OCI-LY7 (cell line): ENCODE measurements around the gene SIAH1. TPM values are rescaled to one million over a fixed set of nuclear protein-coding genes. Genes with fewer than 3 reads are reported as not detected.

Source experiments
- BruUV-seq: library from RNA; stranded (reverse); fragments of 400-500 nt; replicated peaks from 2 replicates; lab custom pipeline; 2021; lab: Mats Ljungman, UMichigan
- CTCF ChIA-PET: fragments of 300-600 bp; sonication (Branson Sonifier 250); formaldehyde crosslinking; loops from one replicate; lab custom pipeline; 2022; ENCODE audit warnings: antibody characterized with exemption; ENCODE audit not compliant: unreplicated experiment; lab: Charles Lee
- POLR2A ChIA-PET: fragments of 300-600 bp; sonication (Branson Sonifier 250); formaldehyde crosslinking; loops from one replicate; lab custom pipeline; 2022; ENCODE audit warnings: antibody characterized with exemption; lab: Charles Lee
- DNase-seq: peaks from one replicate; pipeline ENCODE4 v3.0.0-alpha.2; 2015; ENCODE audit warnings: low spot score
- H2AFZ ChIP-seq: fragments of 200-600 bp; sonication (generic), shearing (Covaris generic); 2 replicates; pipeline ENCODE4 v1.6.1; 2014; ENCODE audit warnings: mild to moderate bottlenecking, antibody characterized with exemption, low read length, moderate library complexity
- H3K27ac ChIP-seq: fragments of 200-600 bp; sonication (generic); 2 replicates; pipeline ENCODE4 v1.5.1; 2014; ENCODE audit warnings: mixed run types, low read depth, mild to moderate bottlenecking, moderate library complexity, low read length, inconsistent platforms; ENCODE audit not compliant: poor library complexity, severe bottlenecking
- H3K36me3 ChIP-seq: fragments of 200-600 bp; sonication (generic); 2 replicates; pipeline ENCODE4 v1.6.1; 2014; ENCODE audit warnings: mild to moderate bottlenecking, antibody characterized with exemption, low read length, moderate library complexity, mixed read lengths; ENCODE audit not compliant: insufficient read depth
- H3K4me1 ChIP-seq: fragments of 200-600 bp; sonication (generic); 2 replicates; pipeline ENCODE4 v1.5.1; 2014; ENCODE audit warnings: mild to moderate bottlenecking, low read length; ENCODE audit not compliant: insufficient read depth, poor library complexity, severe bottlenecking
- H3K4me2 ChIP-seq: fragments of 200-600 bp; sonication (generic); 2 replicates; pipeline ENCODE4 v1.6.1; 2014; ENCODE audit warnings: mild to moderate bottlenecking, low read length
- H3K4me3 ChIP-seq: fragments of 200-600 bp; sonication (generic); 2 replicates; pipeline ENCODE4 v1.5.1; 2014; ENCODE audit warnings: mild to moderate bottlenecking, low read depth, low read length; ENCODE audit not compliant: poor library complexity, severe bottlenecking
- H3K79me2 ChIP-seq: fragments of 200-600 bp; sonication (generic); 2 replicates; pipeline ENCODE4 v1.6.1; 2016; ENCODE audit warnings: low read depth, mild to moderate bottlenecking, low read length, moderate library complexity, mixed read lengths; ENCODE audit not compliant: insufficient read depth
- H3K9me2 ChIP-seq: fragments of 200-600 bp; sonication (generic); 2 replicates; pipeline ENCODE4 v1.6.1; 2016; ENCODE audit warnings: mild to moderate bottlenecking, low read length, mixed read lengths; ENCODE audit not compliant: insufficient read depth
- H3K9me3 ChIP-seq: fragments of 200-600 bp; sonication (generic); 2 replicates; pipeline ENCODE4 v1.6.1; 2014; ENCODE audit warnings: mild to moderate bottlenecking, mixed run types, low read length, mixed read lengths
- H4K20me1 ChIP-seq: fragments of 200-600 bp; sonication (generic); 2 replicates; pipeline ENCODE4 v1.6.1; 2014; ENCODE audit warnings: mild to moderate bottlenecking, antibody characterized with exemption, low read length, moderate library complexity, mixed read lengths; ENCODE audit not compliant: insufficient read depth
- EZH2phosphoT487 ChIP-seq: fragments of 200-600 bp; sonication (generic); IDR thresholded peaks from 2 replicates; pipeline ENCODE4 v1.6.1; 2018; ENCODE audit warnings: low read depth, borderline replicate concordance, mild to moderate bottlenecking, mixed run types, antibody characterized with exemption, low read length, moderate library complexity, mixed read lengths
- intact Hi-C: fragments of 100-400 bp; cut with micrococcal nuclease; formaldehyde crosslinking; loops from one replicate; pipeline ENCODE4 v1.10.0; 2022; ENCODE audit not compliant: unreplicated experiment
- total RNA-seq, 2 experiments: library from RNA; depleted of rRNA in 1 of 2; stranded (reverse); fragments of >200 nt in 1 of 2; shearing (Covaris generic) in 1 of 2; gene quantifications; 2 replicates each; pipeline ENCODE4 v1.2.3, GENCODE V29; 2014 to 2022
- TF ChIP-seq, protein P1 (sequence below): fragments of 200-600 bp; sonication (generic); conservative IDR thresholded peaks from 2 replicates; pipeline ENCODE4 v1.5.1; 2014; ENCODE audit warnings: mild to moderate bottlenecking, antibody characterized with exemption, low read length, moderate library complexity, mixed read lengths

Gene SIAH1
- total RNA-seq, 2 experiments from 2014 or later = 18.9 to 22.8 TPM

DNA sequence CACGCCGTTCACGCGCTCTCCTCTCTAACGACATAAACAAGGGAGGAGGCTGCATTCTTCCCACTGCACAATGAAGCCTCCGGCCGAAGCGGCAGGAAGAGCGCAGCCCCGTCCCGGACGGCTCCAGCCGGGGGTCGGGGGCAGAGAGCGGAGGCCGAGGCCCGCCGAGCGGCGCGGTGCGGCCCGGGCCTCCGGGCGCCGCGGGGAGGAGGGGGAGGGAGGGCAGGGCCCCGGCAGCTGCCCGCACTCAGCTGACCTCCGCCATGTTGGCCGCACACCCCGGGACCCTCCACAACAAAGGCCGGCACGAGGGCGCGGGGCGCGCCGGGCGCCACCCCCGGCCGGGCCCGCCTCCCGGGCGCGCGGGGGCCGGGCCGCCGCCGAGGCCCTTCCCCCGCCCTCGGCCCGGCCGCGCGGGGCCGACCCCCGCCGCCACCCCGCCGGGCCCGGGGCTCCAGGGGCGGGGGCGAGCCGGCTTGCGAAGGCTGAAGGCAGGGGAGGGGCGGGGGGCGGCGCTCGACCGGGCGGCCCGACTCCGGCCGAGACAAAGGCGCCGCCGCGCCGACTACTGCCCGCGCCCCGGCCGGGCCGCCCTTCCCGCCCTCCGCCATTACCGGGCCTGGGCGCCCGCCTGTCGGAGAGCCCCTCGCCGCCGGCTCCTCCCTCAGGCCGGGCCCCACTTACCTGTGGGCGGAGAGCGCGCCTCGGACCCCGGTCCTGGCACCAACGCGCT lies 527 bp downstream of the SIAH1 start:
- peak overlapping the region; percentile 75 for H3K4me3 ChIP-seq
- H2AFZ ChIP-seq = no peak overlapping the region
- no peaks in the 10 kb centered on the region for H3K9me2 ChIP-seq
- H3K36me3 ChIP-seq = no peaks in the 10 kb centered on the region
- peak; percentile 51 for DNase-seq
- CTCF ChIA-PET = no interaction called here
- intact Hi-C loops = loop anchor here (5.0 to 10.0 kb wide), 2 partner anchors 48 to 900 kb away; partner anchors contain the start of gene CBLN1
- no peak for TF ChIP-seq EZH2phosphoT487
- TF ChIP-seq, protein P1, sequence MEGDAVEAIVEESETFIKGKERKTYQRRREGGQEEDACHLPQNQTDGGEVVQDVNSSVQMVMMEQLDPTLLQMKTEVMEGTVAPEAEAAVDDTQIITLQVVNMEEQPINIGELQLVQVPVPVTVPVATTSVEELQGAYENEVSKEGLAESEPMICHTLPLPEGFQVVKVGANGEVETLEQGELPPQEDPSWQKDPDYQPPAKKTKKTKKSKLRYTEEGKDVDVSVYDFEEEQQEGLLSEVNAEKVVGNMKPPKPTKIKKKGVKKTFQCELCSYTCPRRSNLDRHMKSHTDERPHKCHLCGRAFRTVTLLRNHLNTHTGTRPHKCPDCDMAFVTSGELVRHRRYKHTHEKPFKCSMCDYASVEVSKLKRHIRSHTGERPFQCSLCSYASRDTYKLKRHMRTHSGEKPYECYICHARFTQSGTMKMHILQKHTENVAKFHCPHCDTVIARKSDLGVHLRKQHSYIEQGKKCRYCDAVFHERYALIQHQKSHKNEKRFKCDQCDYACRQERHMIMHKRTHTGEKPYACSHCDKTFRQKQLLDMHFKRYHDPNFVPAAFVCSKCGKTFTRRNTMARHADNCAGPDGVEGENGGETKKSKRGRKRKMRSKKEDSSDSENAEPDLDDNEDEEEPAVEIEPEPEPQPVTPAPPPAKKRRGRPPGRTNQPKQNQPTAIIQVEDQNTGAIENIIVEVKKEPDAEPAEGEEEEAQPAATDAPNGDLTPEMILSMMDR = no peak
- peaks cover 48% of the 10 kb centered on the region for H3K79me2 ChIP-seq
- H4K20me1 ChIP-seq = peaks cover 37% of the 10 kb centered on the region
- H3K4me1 ChIP-seq = peaks cover 17% of the 10 kb centered on the region
- no TSS peak for BruUV-seq
- peak overlapping the region; percentile 52 for H3K27ac ChIP-seq
- POLR2A ChIA-PET = interaction anchor here (0.6 kb wide), 1 partner anchor 12 kb away, joined by 3 read pairs; no protein-coding TSS in a partner anchor
- peak overlapping the region; percentile 89 for H3K4me2 ChIP-seq
- no peaks in the 10 kb centered on the region for H3K9me3 ChIP-seq

DNA sequence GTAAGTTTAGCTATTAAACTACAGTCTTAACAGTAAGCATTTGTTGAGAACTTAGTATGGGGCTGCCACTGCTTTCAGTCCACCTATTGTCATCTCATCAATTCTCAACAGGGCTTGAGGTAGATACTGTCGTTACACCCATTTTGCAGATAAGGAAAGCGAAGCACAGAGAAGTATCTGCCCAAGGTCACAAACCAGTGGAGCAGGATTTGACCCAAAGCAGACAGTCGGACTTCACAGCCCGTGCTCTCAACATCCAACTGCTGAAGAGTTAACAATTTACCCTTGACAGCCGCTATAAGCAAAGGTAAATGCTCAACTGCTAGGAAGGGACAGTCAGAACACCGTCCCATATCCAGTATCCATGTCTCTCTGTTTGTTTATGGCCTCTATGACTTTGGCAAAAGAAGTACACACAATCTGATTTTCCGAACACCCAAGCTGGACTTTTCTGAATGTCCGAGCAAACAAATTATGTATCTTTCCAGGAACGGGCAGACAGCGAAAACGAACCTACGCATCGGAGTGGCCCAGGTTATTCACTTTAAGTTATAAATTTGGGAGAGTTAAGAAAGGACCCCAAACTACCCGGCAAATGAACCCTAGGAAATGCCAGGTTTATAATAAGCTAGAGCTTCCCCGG lies 1.2 kb downstream of the SIAH1 start:
- peak; percentile 27 for DNase-seq
- Histone ChIP-seq H3K9me3 (no peaks in the 10 kb centered on the region), H3K4me2 (peak overlapping the region; percentile 89), H3K36me3 (no peaks in the 10 kb centered on the region), H2AFZ (no peak overlapping the region), H3K9me2 (no peaks in the 10 kb centered on the region), H3K4me1 (peaks cover 17% of the 10 kb centered on the region), H3K79me2 (peaks cover 54% of the 10 kb centered on the region), H3K4me3 (peak overlapping the region; percentile 75), H3K27ac (no peak overlapping the region), H4K20me1 (peaks cover 38% of the 10 kb centered on the region)
- ChIA-PET POLR2A (interaction anchor here (0.6 to 2.0 kb wide), 4 partner anchors 13 to 45 kb away, joined by 3 to 11 read pairs (median 3); no protein-coding TSS in a partner anchor), CTCF (no interaction called here)
- TSS peak; percentile 62 for BruUV-seq
- TF ChIP-seq EZH2phosphoT487 = no peak
- TF ChIP-seq, protein P1 = no peak
- intact Hi-C loops = loop anchor here (10.0 kb wide), 1 partner anchor 901 kb away; the partner anchor contains the start of gene CBLN1
